Lung (tissue), 12 donors: ENCODE results near the gene MYLK. TPM values are rescaled to one million over a fixed set of nuclear protein-coding genes. Genes with fewer than 3 reads are reported as not detected.

Source experiments
- ATAC-seq: fragments of 200-7000 bp; cut with Tn5 transposase; one replicate; pipeline ENCODE4 v1.9.1; 2020; ENCODE audit warnings: moderate number of reproducible peaks; ENCODE audit not compliant: insufficient read depth, low FRiP score
- DNase-seq, 3 donors: peaks; one replicate each; pipeline ENCODE4 v3.0.0-alpha.2; 2013 to 2017
- H3K27ac ChIP-seq, 2 donors: one replicate each; pipeline ENCODE4 v1.5.1; 2013; ENCODE audit warnings: mild to moderate bottlenecking in 2 of 2, moderate library complexity in 2 of 2, control low read depth in 1 of 2, inconsistent platforms in 1 of 2, low read depth in 1 of 2, low read length in 1 of 2
- H3K27me3 ChIP-seq, 3 donors: one replicate each; pipeline ENCODE4 v1.5.1; 2013; ENCODE audit warnings: low read length in 2 of 3; ENCODE audit not compliant: control insufficient read depth in 3 of 3, insufficient read depth in 3 of 3
- H3K36me3 ChIP-seq, 4 donors: one replicate each; pipeline ENCODE4 v1.5.1; 2013; ENCODE audit warnings: low read length in 4 of 4, mild to moderate bottlenecking in 1 of 4, moderate library complexity in 1 of 4; ENCODE audit not compliant: control insufficient read depth in 4 of 4, insufficient read depth in 4 of 4
- H3K4me1 ChIP-seq, 5 donors: one replicate each; pipeline ENCODE4 v1.5.1; 2013; ENCODE audit warnings: low read length in 5 of 5, mild to moderate bottlenecking in 2 of 5, moderate library complexity in 1 of 5; ENCODE audit not compliant: control insufficient read depth in 5 of 5, insufficient read depth in 5 of 5
- H3K4me3 ChIP-seq: one replicate; pipeline ENCODE4 v1.5.1; 2013; ENCODE audit warnings: mild to moderate bottlenecking, control low read depth, moderate library complexity
- H3K9ac ChIP-seq, 2 donors: one replicate each; pipeline ENCODE4 v1.5.1; 2013; ENCODE audit warnings: low read length in 2 of 2, control low read depth in 1 of 2; ENCODE audit not compliant: insufficient read depth in 1 of 2
- H3K9me3 ChIP-seq, 4 donors: one replicate each; pipeline ENCODE4 v1.5.1; 2013; ENCODE audit warnings: low read length in 3 of 4, mild to moderate bottlenecking in 1 of 4, moderate library complexity in 1 of 4; ENCODE audit not compliant: control insufficient read depth in 4 of 4, insufficient read depth in 3 of 4
- CTCF ChIP-seq: IDR thresholded peaks from 2 replicates; pipeline ENCODE4 v1.5.1; 2012; ENCODE audit warnings: mild to moderate bottlenecking; ENCODE audit errors: control extremely low read depth, extremely low read depth
- WGBS, 2 donors: extraction: QIAGEN DNeasy Blood & Tissue Kit; methylation state at CpG; one replicate each; pipeline ENCODE4 v1.1.7; 2013; 5-methylcytosine and 5-hydroxymethylcytosine counted together
- polyA plus RNA-seq, 2 donors: library from polyadenylated mRNA; stranded (reverse); fragments of 200-250 nt; gene quantifications; one replicate each; pipeline ENCODE4 v1.2.1, GENCODE V29; 2013
- total RNA-seq, 2 donors: library from RNA; depleted of rRNA in 1 of 2; stranded (reverse); fragments of >200 nt in 1 of 2; gene quantifications; one replicate each; pipeline ENCODE4 v1.2.1, GENCODE V29; 2014 to 2021
- donor health status: control.
- donor health status: control.
- donor health status: Bipolar disorder and iron deficiency.
- donor health status: healthy.
- donor health status: DM: yes; HTN: yes; CAD: no.

Gene MYLK
- total and polyA plus RNA-seq, 4 donors = 23.3 to 324 (median 112) TPM

GRCh38 chr3:123843668-123844067, 40.5 kb downstream of the MYLK start:
- Histone ChIP-seq H3K9me3 (peaks cover 2 to 9% (median 5%) of the 10 kb centered on the region in 4 donors), H3K4me3 (no peak overlapping the region), H3K27ac (no peak overlapping the region), H3K4me1 (no peaks in the 10 kb centered on the region), H3K27me3 (no peaks in the 10 kb centered on the region), H3K9ac (no peak overlapping the region), H3K36me3 (peaks cover 0 to 10% (median 0%) of the 10 kb centered on the region in 4 donors)
- TF ChIP-seq CTCF = no peak
- ATAC-seq (no peak), DNase-seq (no peak)

GRCh38 chr3:123842711-123843110, 41.4 kb downstream of the MYLK start:
- TF ChIP-seq CTCF = no peak
- peaks cover 0 to 7% (median 4%) of the 10 kb centered on the region in 4 donors for H3K9me3 ChIP-seq
- DNase-seq (no peak), ATAC-seq (no peak)
- no peak overlapping the region for H3K4me3 ChIP-seq
- H3K36me3 ChIP-seq = peaks cover 0 to 10% (median 0%) of the 10 kb centered on the region in 4 donors
- H3K27me3 ChIP-seq = no peaks in the 10 kb centered on the region
- WGBS, 2 donors = 91 to 94% methylated on average over 4 of the region's 4 CpGs
- H3K9ac ChIP-seq = no peak overlapping the region
- H3K27ac ChIP-seq = no peak overlapping the region
- H3K4me1 ChIP-seq = no peaks in the 10 kb centered on the region

- WGBS, 2 donors = 58 to 73% methylated on average over 1 of the region's 1 CpG
- H3K36me3 ChIP-seq = peaks cover 0 to 10% (median 0%) of the 10 kb centered on the region in 4 donors
- no peak overlapping the region for H3K9ac ChIP-seq
- no peaks in the 10 kb centered on the region for H3K4me1 ChIP-seq
- H3K4me3 ChIP-seq = no peak overlapping the region
- ATAC-seq (no peak), DNase-seq (no peak)
- no peak for TF ChIP-seq CTCF
- no peaks in the 10 kb centered on the region for H3K27me3 ChIP-seq
- no peak overlapping the region for H3K27ac ChIP-seq
- peaks cover 0 to 7% (median 4%) of the 10 kb centered on the region in 4 donors for H3K9me3 ChIP-seq
Observed at GRCh38 chr3:123841476-123842238, 42.5 kb downstream of the MYLK start.
